DMS153 (cell line): Measurements from ENCODE around the gene FCGR3A.

Experiments
- DNase-seq: peaks from one replicate; lab custom pipeline; 2025; lab: John Stamatoyannopoulos, UW

FCGR3A gene

GRCh38 chr1:161501234-161501633, 48.4 kb downstream of the FCGR3A start:
- no peak for DNase-seq

GRCh38 chr1:161499099-161500039, 50.2 kb downstream of the FCGR3A start:
- no peak for DNase-seq

- DNase-seq, result no peak
These were observed 51.0 kb downstream of the FCGR3A start for GRCh38 chr1:161498646-161499045.

- no peak for DNase-seq
These were observed 51.7 kb downstream of the FCGR3A start for GRCh38 chr1:161497961-161498360.

GRCh38 chr1:161495490-161495889, 54.1 kb downstream of the FCGR3A start:
- no peak for DNase-seq

- DNase-seq, result no peak
These were observed 55.4 kb downstream of the FCGR3A start for GRCh38 chr1:161494091-161494735.

GRCh38 chr1:161492827-161493226, 56.8 kb downstream of the FCGR3A start:
- no peak for DNase-seq
